Motor neuron (in vitro differentiated cells): ENCODE results near the gene AMIGO3. TPM values are rescaled to one million over a fixed set of nuclear protein-coding genes. Genes with fewer than 3 reads are reported as not detected.

ENCODE experiments used
- ATAC-seq, 8 experiments: fragments of 200-7000 bp; cut with Tn5 transposase; replicated peaks in 6 of 8; 2 replicates each; pipeline ENCODE4 v1.8.0; 2021; ENCODE audit warnings: mild to moderate bottlenecking in 8 of 8, moderate library complexity in 8 of 8
- H3K27ac ChIP-seq, 2 donors: fragments of 250-450 bp; sonication (Bioruptor Pico); 2 replicates each; pipeline ENCODE4 v1.9.0; 2021; ENCODE audit warnings: antibody characterized with exemption in 2 of 2, mild to moderate bottlenecking in 2 of 2, moderate library complexity in 1 of 2
- H3K4me1 ChIP-seq, 2 donors: fragments of 250-450 bp; sonication (Bioruptor Pico); replicated peaks in 1 of 2; 2 replicates each; pipeline ENCODE4 v1.6.1; 2021; ENCODE audit warnings: antibody characterized with exemption in 2 of 2, mild to moderate bottlenecking in 2 of 2, moderate library complexity in 1 of 2
- H3K4me3 ChIP-seq, 5 donors: fragments of 250-450 bp; sonication (Bioruptor Pico); 2 replicates each; pipeline ENCODE4 v1.9.0; 2021; ENCODE audit warnings: antibody characterized with exemption in 5 of 5, mild to moderate bottlenecking in 5 of 5, moderate library complexity in 4 of 5
- WGBS, 10 experiments: fragments of 450-650 bp; shearing (Covaris generic); methylation state at CpG; one replicate each; pipeline ENCODE4 v1.0.0; 2022; 5-methylcytosine and 5-hydroxymethylcytosine counted together
- in situ Hi-C, 9 experiments: fragments of 400-800 bp; cut with MboI; loops; one replicate each; pipeline ENCODE4 v1.15.0; 2021; ENCODE audit warnings: low sequenced_read_pairs in 9 of 9, low pct_unique_long_range_greater_than_20kb in 2 of 9; ENCODE audit not compliant: unreplicated experiment in 9 of 9
- total RNA-seq, 8 experiments: library from RNA; unstranded; fragments of 300-600 nt; gene quantifications; 2 replicates each; pipeline versions ENCODE4 v1.2.3 to v1.2.4, GENCODE V29; 2022

AMIGO3 gene
- total RNA-seq, 8 experiments from 2014 or later: 0.82 to 3.8 (median 2.3) TPM; not detected in 1

DNA sequence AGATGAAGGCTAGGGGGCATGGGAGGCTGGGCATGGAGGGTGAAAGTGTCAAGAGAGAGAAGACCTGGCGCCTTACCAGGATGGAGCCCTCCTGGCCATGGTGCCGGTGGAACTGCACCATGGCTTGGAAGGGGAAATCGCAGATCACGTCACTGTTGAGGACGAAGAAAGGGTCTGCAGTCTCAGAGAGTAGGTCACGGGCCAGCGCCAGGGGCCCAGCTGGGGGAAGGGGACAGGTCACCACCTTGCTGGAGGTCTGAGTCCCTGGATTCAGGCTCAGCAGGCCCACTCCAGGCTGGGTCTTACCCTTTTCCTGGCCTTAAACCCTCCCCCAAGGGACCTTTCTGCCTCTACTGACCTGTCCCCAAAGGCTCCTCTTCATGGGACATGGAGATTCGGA lies 3.4 kb upstream of the AMIGO3 start:
- H3K27ac ChIP-seq: peak overlapping the region; percentile 93 to 96
- in situ Hi-C loops: no loop called here
- WGBS, 10 experiments: 0 to 80% (median 47%) methylated on average over 1 to 5 of the region's 8 CpGs; no CpG with 5 or more reads in 4 of the 10 experiments

DNA sequence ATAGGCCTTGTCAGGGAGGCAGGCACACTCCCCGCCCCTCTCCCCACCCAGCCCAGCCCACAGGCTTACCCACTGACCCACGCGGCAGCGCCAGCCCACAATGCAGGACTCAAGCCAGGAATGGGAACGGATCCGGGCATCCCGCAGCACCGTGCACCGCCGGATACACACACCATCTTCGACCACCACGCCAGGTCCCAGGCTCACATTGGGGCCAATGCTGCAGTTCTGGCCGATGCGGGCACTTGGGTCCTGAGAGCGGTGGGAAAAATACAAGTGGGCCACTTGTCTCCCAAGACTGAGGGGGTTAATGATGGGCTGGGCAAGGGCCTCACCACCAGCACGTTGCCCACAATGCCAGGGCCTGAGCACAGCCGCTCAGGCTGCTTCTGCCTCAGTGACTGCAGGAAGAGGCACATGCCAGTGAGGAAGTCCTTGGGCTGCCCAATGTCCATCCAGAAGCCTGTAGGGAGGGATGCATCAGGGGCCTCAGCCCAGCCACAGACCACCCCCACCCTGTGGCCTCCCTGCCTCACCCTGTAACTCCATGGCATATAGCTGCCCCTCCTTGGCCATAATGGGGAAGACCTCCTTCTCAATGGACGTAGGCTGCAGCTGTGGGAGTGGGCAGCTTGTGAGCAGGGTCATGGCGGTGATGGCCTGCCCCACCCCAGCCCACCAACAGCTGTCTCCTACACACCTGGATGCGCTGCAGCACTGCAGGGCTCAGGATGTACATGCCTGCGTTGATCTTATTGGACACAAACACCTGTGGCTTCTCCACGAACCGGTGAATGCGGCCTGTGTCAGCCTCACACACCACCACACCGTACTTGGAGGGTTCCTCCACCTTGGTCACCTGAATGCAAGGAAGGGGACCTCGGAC lies 2.7 kb upstream of the AMIGO3 start:
- WGBS, 10 experiments: 73 to 100% (median 88%) methylated on average over 3 to 11 of the region's 26 CpGs; no CpG with 5 or more reads in 4 of the 10 experiments

More for the DNA sequence above, 3.4 kb upstream of the AMIGO3 start:
- no peak for ATAC-seq
- Histone ChIP-seq H3K4me1 (peaks cover 20 to 25% of the 10 kb centered on the region in 2 donors), H3K4me3 (peak overlapping the region; percentile 80 to 98 (median 93))

DNA sequence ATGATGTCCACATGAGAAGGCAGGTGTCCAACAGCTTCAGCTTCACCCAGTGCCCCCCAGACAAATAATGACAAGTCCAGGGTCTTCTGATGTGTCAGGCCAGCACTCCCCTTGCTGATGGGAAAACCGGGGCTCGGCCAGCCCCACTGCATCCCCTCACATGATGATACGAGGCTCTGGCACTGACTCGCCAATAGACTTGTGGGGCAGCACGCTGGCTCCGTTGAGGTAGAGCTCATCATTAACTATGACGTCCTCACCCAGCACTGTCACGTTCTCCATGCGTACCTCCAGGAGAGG lies 2.1 kb upstream of the AMIGO3 start:
- H3K27ac ChIP-seq: no peak overlapping the region
- 32 to 96% (median 77%) methylated on average over 2 to 5 of the region's 9 CpGs; no CpG with 5 or more reads in 6 of the 10 experiments for WGBS, 10 experiments
- no peak for ATAC-seq
- in situ Hi-C loops: no loop called here
- peaks cover 20 to 25% of the 10 kb centered on the region in 2 donors for H3K4me1 ChIP-seq
- H3K4me3 ChIP-seq: no peak overlapping the region

More for the DNA sequence above, 2.7 kb upstream of the AMIGO3 start:
- in situ Hi-C loops: no loop called here
- no peak for ATAC-seq
- Histone ChIP-seq H3K4me3 (peak overlapping the region in 2 of 5 donors; percentile 97 to 98), H3K4me1 (peaks cover 20 to 25% of the 10 kb centered on the region in 2 donors), H3K27ac (no peak overlapping the region)

DNA sequence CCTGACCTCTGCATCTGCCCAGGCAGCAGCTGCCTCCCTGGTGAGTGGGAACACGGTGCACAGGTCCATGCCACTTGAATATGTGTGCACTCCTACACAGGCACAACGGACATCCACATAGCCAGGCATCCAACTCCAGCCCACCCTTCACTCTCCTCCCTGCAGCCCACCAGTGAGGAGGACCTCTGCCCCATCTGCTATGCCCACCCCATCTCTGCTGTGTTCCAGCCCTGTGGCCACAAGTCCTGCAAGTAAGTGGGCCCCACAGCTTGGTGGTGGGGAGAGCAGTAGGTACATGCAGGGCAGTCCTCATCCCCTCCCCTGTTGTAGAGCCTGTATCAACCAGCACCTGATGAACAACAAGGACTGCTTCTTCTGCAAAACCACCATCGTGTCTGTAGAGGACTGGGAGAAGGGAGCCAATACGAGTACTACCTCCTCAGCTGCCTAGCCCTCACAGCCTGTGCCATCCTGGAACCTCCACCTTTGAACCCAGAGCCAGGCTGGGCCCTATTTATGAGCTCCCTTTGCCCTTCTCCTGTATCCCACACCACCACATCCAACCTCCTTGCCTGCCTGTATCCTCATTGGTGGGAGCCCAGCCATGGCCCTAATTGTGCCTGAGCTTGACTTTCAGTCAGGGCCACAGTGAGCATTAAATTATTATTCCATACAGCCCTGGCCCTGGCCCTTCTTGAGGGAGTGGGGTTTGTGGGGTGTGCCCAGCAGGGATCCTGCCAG lies 1.5 kb upstream of the AMIGO3 start:
- no peak overlapping the region for H3K27ac ChIP-seq
- H3K4me1 ChIP-seq: peaks cover 20 to 25% of the 10 kb centered on the region in 2 donors
- in situ Hi-C loops: no loop called here
- 92 to 100% (median 100%) methylated on average over 1 to 2 of the region's 4 CpGs; no CpG with 5 or more reads in 7 of the 10 experiments for WGBS, 10 experiments
- ATAC-seq: no peak
- H3K4me3 ChIP-seq: no peak overlapping the region

DNA sequence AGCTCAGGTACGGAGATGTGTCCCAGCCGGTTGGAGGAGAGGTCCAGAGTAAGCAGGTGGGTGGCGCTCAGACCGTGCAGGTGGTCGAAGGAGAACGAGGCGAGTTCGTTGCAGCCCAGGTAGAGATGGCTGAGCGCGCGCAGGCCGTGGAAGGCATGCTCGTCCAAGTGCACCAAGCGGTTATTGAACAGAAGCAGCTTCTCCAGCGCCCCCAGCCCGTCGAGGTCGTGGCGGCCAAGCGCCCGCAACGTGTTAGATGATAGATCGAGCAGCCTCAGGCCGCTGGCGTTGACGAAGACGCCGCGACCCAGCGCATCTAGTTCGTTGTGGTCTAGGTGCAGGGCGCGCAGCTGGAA lies 648 bp downstream of the AMIGO3 start:
- in situ Hi-C loops: no loop called here
- peak overlapping the region; percentile 46 to 54 for H3K27ac ChIP-seq
- ATAC-seq: no peak
- peaks cover 15 to 18% of the 10 kb centered on the region in 2 donors for H3K4me1 ChIP-seq
- H3K4me3 ChIP-seq: peak overlapping the region; percentile 40 to 72 (median 51)
- WGBS, 10 experiments: 17 to 100% (median 33%) methylated on average over 1 to 20 of the region's 33 CpGs; no CpG with 5 or more reads in 4 of the 10 experiments

DNA sequence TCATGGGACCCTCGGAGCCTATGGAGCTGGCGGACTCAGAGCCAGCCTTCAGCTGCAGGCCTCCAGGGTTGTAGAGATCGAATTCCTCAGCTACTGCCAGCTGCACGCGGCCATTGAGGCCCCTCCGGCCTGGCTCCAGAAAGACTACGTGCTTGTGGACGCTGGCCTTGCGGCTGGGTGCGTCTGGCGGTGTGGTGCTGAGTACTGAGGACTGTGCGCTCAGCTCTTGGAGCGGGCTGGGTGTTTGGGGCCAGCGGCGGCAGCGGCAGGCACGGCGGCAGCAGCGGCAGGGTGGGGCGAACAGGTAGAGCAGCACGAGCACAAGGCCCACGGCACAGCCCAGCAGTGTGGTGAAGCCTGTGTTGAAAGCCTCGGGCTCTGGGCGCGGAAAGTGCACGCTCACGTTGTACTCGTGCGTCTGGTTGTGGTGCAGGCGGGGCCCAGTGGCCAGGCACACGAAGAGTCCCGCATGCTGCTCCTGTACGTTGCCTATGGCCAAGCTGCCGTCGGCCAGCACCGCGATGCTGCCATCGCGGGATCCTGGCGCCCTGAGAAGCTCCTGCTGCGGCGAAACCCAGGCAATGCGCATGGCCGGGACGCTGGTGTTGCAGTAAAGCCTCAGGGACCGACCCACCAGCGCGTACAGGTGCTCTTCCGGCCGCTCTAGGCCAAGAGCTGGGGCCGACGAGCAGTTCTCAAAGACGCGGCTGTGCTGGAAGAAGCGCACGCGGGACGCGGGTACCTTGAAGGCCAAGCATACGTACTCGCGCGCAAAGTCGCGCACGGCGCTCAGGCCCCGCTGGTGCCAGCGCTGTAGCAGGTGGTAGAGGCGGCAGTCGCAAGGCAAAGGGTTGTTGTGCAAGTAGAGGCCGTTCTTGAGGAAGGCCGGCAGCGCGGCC lies 1.3 kb downstream of the AMIGO3 start:
- peaks cover 15 to 18% of the 10 kb centered on the region in 2 donors for H3K4me1 ChIP-seq
- no peak overlapping the region for H3K4me3 ChIP-seq
- in situ Hi-C loops: no loop called here
- 80 to 100% (median 95%) methylated on average over 1 to 34 of the region's 75 CpGs; no CpG with 5 or more reads in 4 of the 10 experiments for WGBS, 10 experiments
- H3K27ac ChIP-seq: no peak overlapping the region
- ATAC-seq: no peak

DNA sequence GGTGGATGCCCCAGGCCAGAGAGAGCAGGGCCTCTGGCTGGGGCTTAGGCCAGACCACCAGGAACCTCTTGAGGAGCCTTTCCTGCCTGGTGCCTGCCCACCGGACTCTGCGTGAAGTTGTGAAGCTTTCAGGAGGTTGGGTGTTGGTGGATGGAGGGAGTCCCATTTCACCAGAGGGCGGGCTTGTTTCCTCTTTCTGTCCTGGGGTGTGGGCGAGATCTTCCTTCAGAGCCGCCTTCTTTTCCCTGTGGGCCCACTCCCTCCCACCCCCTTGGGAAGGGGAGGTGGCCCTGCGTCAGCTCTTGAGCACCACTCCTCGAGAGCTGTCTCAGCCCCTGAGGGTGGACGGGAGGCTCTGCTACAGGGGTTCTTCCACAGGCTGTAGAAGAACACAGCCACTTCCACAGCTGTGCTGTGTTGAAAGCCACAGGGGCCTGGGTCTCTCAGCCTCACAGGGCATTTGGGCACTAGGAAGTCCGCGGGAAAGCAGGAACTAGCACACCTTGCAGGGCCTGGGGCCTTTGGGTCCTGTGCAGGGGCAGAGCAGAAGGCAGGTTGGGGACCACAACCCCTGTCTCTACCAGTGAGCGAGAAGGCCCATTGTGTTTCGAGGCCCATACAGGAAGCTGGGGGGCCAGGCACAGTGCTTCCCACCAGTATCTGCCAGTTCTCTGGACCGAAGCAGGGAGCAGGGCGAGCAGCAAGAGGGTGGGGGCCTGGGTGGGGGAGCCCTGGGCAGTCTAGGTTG lies 2.1 kb downstream of the AMIGO3 start:
- no peak overlapping the region for H3K4me3 ChIP-seq
- peaks cover 9 to 12% of the 10 kb centered on the region in 2 donors for H3K4me1 ChIP-seq
- H3K27ac ChIP-seq: no peak overlapping the region
- no peak for ATAC-seq
- WGBS, 10 experiments: 80 to 100% methylated on average over 1 of the region's 14 CpGs; no CpG with 5 or more reads in 8 of the 10 experiments
- in situ Hi-C loops: no loop called here

DNA sequence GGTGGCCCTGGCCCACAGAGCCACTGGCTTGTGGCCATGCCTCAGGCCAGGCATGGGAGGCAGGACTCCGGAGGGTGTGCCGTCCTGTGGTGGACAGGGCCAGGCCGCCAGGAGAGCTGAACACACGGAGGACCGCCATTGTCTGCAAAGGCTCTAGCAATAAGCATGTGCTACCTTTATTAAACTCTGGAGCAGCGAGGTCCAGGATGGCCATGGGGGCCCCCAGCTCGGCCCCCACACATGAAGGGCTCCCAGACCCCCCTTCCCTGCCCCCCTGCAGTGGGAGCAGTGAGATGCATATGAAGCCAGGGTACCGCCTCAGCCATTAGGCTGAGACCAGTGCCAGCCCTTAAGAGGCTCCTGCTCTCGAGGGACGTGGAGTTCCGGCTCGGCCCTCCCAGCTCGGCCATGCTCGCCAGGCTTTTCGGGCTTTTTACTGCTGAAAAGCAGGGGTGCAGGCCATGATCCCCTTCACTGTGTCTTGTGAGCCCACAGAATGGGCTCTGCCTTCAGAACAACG lies 2.7 kb downstream of the AMIGO3 start:
- Histone ChIP-seq H3K4me1 (peaks cover 9 to 12% of the 10 kb centered on the region in 2 donors), H3K4me3 (no peak overlapping the region), H3K27ac (no peak overlapping the region)
- no peak for ATAC-seq
- WGBS, 10 experiments: 65 to 100% (median 83%) methylated on average over 2 of the region's 16 CpGs; no CpG with 5 or more reads in 7 of the 10 experiments
- in situ Hi-C loops: no loop called here

DNA sequence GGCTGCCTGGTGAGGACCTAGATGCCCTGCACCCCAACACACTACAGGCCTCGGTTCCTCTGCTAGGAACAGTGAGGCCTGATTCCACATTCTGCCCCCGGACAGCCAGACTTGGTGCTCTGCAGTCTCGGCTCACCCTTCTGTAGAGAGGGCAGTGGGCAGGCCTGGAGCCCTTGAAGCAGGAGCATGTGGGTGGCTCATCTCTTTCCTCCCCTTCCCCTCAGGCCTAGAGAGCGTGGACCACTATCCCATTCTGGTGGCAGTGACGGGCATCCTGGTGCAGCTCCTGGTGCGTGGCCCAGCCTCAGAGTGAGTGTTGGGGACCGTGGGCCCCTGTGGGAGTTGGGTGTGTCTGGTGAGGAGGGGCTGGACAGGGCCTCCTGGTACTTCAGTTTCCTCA lies 3.3 kb downstream of the AMIGO3 start:
- H3K4me3 ChIP-seq: no peak overlapping the region
- no peak overlapping the region for H3K27ac ChIP-seq
- 90 to 100% (median 92%) methylated on average over 2 of the region's 7 CpGs; no CpG with 5 or more reads in 7 of the 10 experiments for WGBS, 10 experiments
- no peak for ATAC-seq
- peaks cover 9 to 12% of the 10 kb centered on the region in 2 donors for H3K4me1 ChIP-seq
- in situ Hi-C loops: no loop called here

DNA sequence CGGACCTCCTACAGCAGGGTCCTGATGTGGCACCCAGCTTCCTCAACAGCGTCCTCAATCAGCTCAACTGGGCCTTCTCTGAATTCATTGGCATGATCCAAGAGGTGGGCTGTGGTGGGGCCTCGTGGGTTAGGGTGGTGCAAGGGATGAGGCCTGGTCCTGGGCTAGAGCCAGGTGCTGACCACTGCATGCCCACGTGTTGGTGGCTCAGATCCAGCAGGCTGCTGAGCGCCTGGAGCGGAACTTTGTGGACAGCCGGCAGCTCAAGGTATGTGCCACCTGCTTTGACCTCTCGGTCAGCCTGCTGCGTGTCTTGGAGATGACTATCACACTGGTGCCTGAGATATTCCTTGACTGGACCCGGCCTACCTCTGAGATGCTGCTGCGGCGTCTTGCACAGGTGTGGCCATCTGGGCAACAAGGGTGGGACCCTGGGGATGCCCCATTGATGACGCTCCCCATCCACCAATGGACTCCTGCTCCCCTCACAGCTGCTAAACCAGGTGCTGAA lies 3.8 kb downstream of the AMIGO3 start:
- no peak overlapping the region for H3K4me3 ChIP-seq
- in situ Hi-C loops: no loop called here
- 89 to 100% (median 93%) methylated on average over 1 to 8 of the region's 13 CpGs; no CpG with 5 or more reads in 5 of the 10 experiments for WGBS, 10 experiments

DNA sequence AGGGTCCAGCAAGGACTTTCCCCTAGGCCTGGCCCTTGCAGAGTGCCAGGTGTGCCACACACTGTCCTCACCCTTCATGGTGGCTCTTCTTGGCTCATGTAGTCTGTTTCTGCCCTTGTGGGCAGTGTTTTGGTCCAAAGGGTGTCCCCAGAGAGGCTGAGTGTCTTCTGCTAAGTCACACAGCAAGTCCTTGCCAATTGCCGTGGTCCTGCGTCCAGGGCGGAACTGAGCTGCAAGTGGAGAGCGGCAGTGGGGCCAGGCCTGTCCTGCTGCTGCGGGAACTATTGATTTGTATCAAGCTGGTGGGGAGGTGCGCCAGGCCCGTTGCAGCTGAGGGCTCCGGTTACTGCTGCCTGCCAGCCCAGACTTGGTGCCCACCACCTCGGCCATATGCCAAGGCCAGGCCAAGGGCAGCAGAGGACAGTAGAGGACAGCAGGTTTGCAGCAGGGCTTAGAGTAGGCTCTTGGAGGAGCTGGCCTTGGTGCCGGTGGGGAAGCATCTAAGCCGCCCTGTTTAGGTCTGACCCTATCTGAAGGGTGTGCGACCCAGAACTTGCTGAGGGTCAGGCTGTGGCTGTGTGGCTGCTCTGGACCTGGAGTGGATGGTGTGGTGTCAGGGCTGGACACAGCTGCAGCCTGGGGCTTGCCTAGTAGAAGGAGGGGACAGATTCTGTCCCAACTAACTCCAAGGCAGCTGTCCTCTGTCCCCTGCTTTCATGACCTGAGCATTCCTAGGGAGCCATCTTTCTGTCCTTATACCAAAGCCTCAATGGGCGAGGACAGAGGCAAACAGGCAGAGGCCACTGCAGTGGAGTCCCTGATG lies 4.5 kb downstream of the AMIGO3 start:
- WGBS, 10 experiments: 83 to 100% (median 92%) methylated on average over 1 to 8 of the region's 13 CpGs; no CpG with 5 or more reads in 6 of the 10 experiments
- ATAC-seq: no peak
- in situ Hi-C loops: no loop called here
- Histone ChIP-seq H3K4me1 (peaks cover 7 to 9% of the 10 kb centered on the region in 2 donors), H3K4me3 (no peak overlapping the region), H3K27ac (no peak overlapping the region)

More for the DNA sequence above, 3.8 kb downstream of the AMIGO3 start:
- no peak for ATAC-seq
- Histone ChIP-seq H3K4me1 (peaks cover 9 to 12% of the 10 kb centered on the region in 2 donors), H3K27ac (no peak overlapping the region)
